GM12874 (cell line): ENCODE measurements around the gene SLIT3.

ENCODE experiments used
- TF ChIP-seq, protein P1 (sequence below): IDR thresholded peaks from 2 replicates; pipeline ENCODE4 v1.5.1; 2011; ENCODE audit warnings: low read depth, mild to moderate bottlenecking, control low read depth, low read length, moderate library complexity; ENCODE audit not compliant: insufficient read depth

SLIT3 gene

DNA sequence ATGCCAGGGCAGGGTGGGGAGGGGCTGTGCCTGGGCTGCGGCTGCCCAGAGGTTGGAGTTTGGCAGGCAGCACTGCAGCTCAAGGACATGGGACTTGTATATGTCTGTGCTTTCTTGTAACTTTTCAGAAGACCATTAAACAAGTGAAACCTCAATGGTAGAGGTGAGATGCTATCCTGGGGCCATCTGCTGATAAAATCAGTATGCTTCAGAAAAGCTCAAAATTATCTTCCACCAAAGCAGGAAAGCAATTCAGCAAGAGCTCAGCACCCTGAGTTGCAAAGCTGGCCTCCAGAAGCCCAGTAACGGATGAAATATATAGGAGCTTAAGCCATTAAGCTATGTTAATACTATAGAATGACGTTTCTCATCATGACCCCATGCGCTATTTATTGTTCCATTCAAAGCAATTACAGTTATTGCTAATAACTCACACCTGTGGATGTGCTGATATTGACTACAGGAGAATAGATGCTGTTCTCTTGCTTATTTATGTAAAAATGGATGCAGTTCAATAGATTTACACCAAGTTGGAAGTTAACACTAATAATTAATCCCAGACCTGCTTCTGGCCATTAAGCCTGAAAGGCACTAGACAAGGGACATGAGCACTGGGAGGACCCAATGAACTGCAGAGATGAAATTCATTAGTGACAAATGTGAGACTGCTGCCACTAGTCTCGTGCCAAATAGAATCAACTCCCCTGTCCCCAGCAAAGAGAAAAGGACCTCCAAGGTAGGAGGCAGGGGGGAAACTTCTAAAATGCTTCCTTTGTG lies 405.5 kb downstream of the SLIT3 start:
- TF ChIP-seq, protein P1, sequence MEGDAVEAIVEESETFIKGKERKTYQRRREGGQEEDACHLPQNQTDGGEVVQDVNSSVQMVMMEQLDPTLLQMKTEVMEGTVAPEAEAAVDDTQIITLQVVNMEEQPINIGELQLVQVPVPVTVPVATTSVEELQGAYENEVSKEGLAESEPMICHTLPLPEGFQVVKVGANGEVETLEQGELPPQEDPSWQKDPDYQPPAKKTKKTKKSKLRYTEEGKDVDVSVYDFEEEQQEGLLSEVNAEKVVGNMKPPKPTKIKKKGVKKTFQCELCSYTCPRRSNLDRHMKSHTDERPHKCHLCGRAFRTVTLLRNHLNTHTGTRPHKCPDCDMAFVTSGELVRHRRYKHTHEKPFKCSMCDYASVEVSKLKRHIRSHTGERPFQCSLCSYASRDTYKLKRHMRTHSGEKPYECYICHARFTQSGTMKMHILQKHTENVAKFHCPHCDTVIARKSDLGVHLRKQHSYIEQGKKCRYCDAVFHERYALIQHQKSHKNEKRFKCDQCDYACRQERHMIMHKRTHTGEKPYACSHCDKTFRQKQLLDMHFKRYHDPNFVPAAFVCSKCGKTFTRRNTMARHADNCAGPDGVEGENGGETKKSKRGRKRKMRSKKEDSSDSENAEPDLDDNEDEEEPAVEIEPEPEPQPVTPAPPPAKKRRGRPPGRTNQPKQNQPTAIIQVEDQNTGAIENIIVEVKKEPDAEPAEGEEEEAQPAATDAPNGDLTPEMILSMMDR: no peak

DNA sequence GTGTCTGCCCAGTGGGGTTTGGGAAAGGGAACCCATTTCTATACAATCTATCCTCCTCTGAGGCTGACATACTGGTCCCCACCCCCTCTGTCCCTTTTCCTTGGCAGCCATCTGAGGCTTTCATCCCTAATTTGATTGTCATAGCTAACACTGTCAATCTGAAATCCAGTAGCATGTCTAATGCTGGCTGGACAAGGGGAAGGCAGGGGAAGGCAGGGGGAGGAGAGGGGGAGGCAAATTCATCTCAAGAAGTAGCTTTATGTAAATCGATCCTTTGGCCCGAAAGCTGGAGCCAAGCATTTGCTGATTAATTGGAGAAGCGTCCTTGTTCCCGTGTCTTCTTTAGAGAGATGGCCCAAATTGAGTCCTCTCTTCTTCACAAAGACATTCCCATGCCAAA lies 407.7 kb downstream of the SLIT3 start:
- TF ChIP-seq, protein P1: no peak

DNA sequence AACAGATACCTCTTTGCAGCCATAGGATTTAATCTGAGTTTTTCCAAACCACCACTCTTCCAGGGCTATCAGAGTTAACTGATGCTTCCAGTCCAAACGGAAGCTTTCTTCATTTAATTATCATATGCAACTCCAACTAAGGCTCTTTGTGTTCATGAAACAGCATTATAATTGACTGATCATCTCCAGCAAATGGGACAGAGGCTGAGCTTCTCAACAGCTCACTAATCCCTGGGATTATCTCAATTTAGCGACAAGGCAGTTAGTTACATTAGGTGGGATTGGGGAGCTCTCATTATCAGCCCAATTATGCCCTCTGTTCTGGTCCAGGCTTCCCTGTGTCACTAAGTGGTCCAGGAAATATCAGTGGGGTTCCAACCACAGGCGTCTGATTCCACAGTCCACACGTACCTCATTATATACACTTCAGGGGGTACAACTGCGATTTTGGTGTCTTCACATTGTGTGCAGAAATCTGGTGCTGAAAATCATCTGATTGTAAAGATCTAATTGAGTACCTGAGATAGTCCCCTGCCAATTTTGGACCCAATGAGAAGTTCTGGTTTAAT lies 408.2 kb downstream of the SLIT3 start:
- TF ChIP-seq, protein P1: no peak

GRCh38 chr5:168890816-168891812 lies 409.8 kb downstream of the SLIT3 start:
- TF ChIP-seq, protein P1: no peak

- TF ChIP-seq, protein P1: no peak
Measured at GRCh38 chr5:168889039-168889438, 411.9 kb downstream of the SLIT3 start.

DNA sequence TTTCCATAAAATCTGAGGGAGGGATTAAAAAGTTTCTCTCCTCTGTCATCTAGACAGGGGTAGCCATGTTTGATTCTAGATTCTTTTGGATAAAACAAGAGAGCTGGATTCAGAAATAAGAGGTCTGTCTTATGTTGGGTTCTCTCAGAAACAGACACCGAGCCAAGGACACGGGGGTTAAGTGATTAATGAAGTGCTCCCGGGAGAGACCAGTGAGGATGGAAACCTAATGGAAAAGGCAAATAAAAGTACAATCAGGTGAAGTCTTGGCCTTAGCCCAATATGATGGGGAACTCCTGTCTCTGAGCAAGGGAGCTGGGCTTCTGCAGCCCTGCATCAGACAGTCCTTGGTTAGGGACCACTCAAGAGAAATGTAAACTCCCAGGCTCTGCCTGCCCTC lies 413.0 kb downstream of the SLIT3 start:
- TF ChIP-seq, protein P1: no peak

DNA sequence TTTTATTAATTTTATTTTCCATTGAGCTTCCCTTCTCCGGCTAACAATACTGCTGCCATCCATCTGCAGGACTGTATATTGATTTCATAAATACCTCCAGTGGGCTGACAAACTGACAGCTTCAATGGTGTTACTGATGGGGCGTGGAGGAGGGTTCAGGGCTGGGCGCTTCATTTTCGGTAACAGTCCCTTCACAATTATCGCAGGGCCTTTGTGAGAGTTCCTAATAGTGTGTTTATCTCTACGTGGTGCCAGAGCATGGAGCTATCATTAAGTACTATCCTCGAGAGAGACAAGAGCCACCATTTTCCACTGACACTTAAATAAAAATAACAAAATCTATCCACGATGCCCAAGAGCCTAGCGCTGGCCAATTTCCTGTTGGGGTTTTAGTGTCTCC lies 414.8 kb downstream of the SLIT3 start:
- TF ChIP-seq, protein P1: no peak
